ENCODE measurements around the gene TMEM43.

TMEM43 gene

GRCh38 chr3:14133876-14134275 is 9.0 kb downstream of the TMEM43 start:
- DNase-seq, result no peak
- intact Hi-C loops (cut with DNase I), result no loop called here

GRCh38 chr3:14134291-14134690 is 9.4 kb downstream of the TMEM43 start:
- intact Hi-C loops (cut with DNase I), result no loop called here
- peak in 1 of 10 donors; percentile 46 for DNase-seq

GRCh38 chr3:14135581-14135980 is 10.7 kb downstream of the TMEM43 start:
- intact Hi-C loops (cut with DNase I), result no loop called here
- no peak for DNase-seq

- intact Hi-C loops (cut with DNase I), result no loop called here
These were observed 12.2 kb downstream of the TMEM43 start for GRCh38 chr3:14137004-14137403.

GRCh38 chr3:14137445-14137844 is 12.6 kb downstream of the TMEM43 start:
- intact Hi-C loops (cut with DNase I), result no loop called here
- DNase-seq, result no peak

More at GRCh38 chr3:14137004-14137403, 12.2 kb downstream of the TMEM43 start:
- peak in 1 of 10 donors; percentile 63 for DNase-seq

GRCh38 chr3:14138109-14138877 is 13.4 kb downstream of the TMEM43 start:
- intact Hi-C loops (cut with DNase I), result no loop called here

GRCh38 chr3:14138878-14139655 is 14.2 kb downstream of the TMEM43 start:
- intact Hi-C loops (cut with DNase I), result no loop called here
- DNase-seq, result peak in 1 of 10 donors; percentile 65

More at GRCh38 chr3:14138109-14138877, 13.4 kb downstream of the TMEM43 start:
- DNase-seq, result peak in 1 of 10 donors; percentile 77

- DNase-seq, result peak in 1 of 10 donors; percentile 45
- intact Hi-C loops (cut with DNase I), result no loop called here
These were observed 14.9 kb downstream of the TMEM43 start for GRCh38 chr3:14139771-14140170.

GRCh38 chr3:14140668-14141067 is 15.8 kb downstream of the TMEM43 start:
- peak in 1 of 10 donors; percentile 54 for DNase-seq
- intact Hi-C loops (cut with DNase I), result no loop called here

- DNase-seq, result peak in 5 of 10 donors; percentile 44 to 91 (median 51)
- intact Hi-C loops (cut with DNase I), result no loop called here
These were observed 16.3 kb downstream of the TMEM43 start for GRCh38 chr3:14141144-14141543.

- intact Hi-C loops (cut with DNase I), result no loop called here
- DNase-seq, result peak in 4 of 10 donors; percentile 39 to 88 (median 70)
These were observed 16.9 kb downstream of the TMEM43 start for GRCh38 chr3:14141602-14142341.

GRCh38 chr3:14142567-14143270 is 17.9 kb downstream of the TMEM43 start:
- no peak for DNase-seq
- intact Hi-C loops (cut with DNase I), result no loop called here

GRCh38 chr3:14143271-14144225 is 18.7 kb downstream of the TMEM43 start:
- no peak for DNase-seq
- intact Hi-C loops (cut with DNase I), result no loop called here

GRCh38 chr3:14144423-14145075 is 19.7 kb downstream of the TMEM43 start:
- peak in 3 of 10 donors; percentile 35 to 82 (median 42) for DNase-seq
- intact Hi-C loops (cut with DNase I), result no loop called here

GRCh38 chr3:14145236-14145635 is 20.4 kb downstream of the TMEM43 start:
- DNase-seq, result no peak
- intact Hi-C loops (cut with DNase I), result no loop called here

GRCh38 chr3:14145670-14146380 is 21.0 kb downstream of the TMEM43 start:
- intact Hi-C loops (cut with DNase I), result no loop called here
- DNase-seq, result no peak

GRCh38 chr3:14146381-14147065 is 21.7 kb downstream of the TMEM43 start:
- intact Hi-C loops (cut with DNase I), result no loop called here
- no peak for DNase-seq
